ENCODE data around the gene PTK6. TPM values are rescaled to one million over a fixed set of nuclear protein-coding genes. Genes with fewer than 3 reads are reported as not detected.

Gene PTK6
- total RNA-seq, 1 donor from 2014 or later = 4.2 TPM

GRCh38 chr20:63499338-63499969 lies 37.7 kb downstream of the PTK6 start:
- DNase-seq = no peak
- no peaks in the 10 kb centered on the region for H3K36me3 ChIP-seq
- H3K27ac ChIP-seq = no peak overlapping the region
- H3K4me1 ChIP-seq = peaks cover 22% of the 10 kb centered on the region
- TF ChIP-seq, protein P1, sequence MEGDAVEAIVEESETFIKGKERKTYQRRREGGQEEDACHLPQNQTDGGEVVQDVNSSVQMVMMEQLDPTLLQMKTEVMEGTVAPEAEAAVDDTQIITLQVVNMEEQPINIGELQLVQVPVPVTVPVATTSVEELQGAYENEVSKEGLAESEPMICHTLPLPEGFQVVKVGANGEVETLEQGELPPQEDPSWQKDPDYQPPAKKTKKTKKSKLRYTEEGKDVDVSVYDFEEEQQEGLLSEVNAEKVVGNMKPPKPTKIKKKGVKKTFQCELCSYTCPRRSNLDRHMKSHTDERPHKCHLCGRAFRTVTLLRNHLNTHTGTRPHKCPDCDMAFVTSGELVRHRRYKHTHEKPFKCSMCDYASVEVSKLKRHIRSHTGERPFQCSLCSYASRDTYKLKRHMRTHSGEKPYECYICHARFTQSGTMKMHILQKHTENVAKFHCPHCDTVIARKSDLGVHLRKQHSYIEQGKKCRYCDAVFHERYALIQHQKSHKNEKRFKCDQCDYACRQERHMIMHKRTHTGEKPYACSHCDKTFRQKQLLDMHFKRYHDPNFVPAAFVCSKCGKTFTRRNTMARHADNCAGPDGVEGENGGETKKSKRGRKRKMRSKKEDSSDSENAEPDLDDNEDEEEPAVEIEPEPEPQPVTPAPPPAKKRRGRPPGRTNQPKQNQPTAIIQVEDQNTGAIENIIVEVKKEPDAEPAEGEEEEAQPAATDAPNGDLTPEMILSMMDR (IDR thresholded peaks at IDR 0.05) = no peak
- peak overlapping the region; percentile 40 for H3K4me3 ChIP-seq
- intact Hi-C loops (cut with DNase I) = no loop called here
- peaks cover 74% of the 10 kb centered on the region for H3K27me3 ChIP-seq (ENCODE audit: low read depth)
- peaks cover 2% of the 10 kb centered on the region for H3K9me3 ChIP-seq
- no peak for ATAC-seq

- no peak within 1 kb of the TSS for H3K27ac ChIP-seq
Measured at GRCh38 chr20:63498960-63499337, 38.2 kb downstream of the PTK6 start, which contains the start of gene EEF1A2. Gene EEF1A2, minus strand, starts transcription at chr20:63499083. Its CDS starts 1,320 bp downstream, at chr20:63497763.

GRCh38 chr20:63497946-63498935 lies 38.9 kb downstream of the PTK6 start:
- no peaks in the 10 kb centered on the region for H3K9me3 ChIP-seq
- no peaks in the 10 kb centered on the region for H3K36me3 ChIP-seq
- TF ChIP-seq, protein P1 (IDR thresholded peaks at IDR 0.05) = no peak
- ATAC-seq = peak; percentile 3 to 34
- peaks cover 72% of the 10 kb centered on the region for H3K27me3 ChIP-seq (ENCODE audit: low read depth)
- H3K27ac ChIP-seq = no peak overlapping the region
- DNase-seq = no peak
- no peak overlapping the region for H3K4me3 ChIP-seq
- intact Hi-C loops (cut with DNase I) = no loop called here
- peaks cover 22% of the 10 kb centered on the region for H3K4me1 ChIP-seq

More at GRCh38 chr20:63498960-63499337, 38.2 kb downstream of the PTK6 start, which contains the start of gene EEF1A2:
- TF ChIP-seq, protein P1 (IDR thresholded peaks at IDR 0.05) = no peak
- ATAC-seq (no peak), DNase-seq (no peak)
- intact Hi-C loops (cut with DNase I) = no loop called here
- H3K27me3 ChIP-seq (ENCODE audit: low read depth) = peaks cover 72% of the 10 kb centered on the region
- peaks cover 22% of the 10 kb centered on the region for H3K4me1 ChIP-seq
- no peaks in the 10 kb centered on the region for H3K36me3 ChIP-seq
- no peaks in the 10 kb centered on the region for H3K9me3 ChIP-seq
- peak within 1 kb of the TSS; percentile 40 for H3K4me3 ChIP-seq

- Histone ChIP-seq H3K27me3 (ENCODE audit: low read depth) (peaks cover 64% of the 10 kb centered on the region), H3K27ac (no peak overlapping the region), H3K36me3 (no peaks in the 10 kb centered on the region), H3K9me3 (no peaks in the 10 kb centered on the region), H3K4me3 (no peak overlapping the region), H3K4me1 (peaks cover 22% of the 10 kb centered on the region)
- ATAC-seq = no peak
- intact Hi-C loops (cut with DNase I) = no loop called here
- no peak for DNase-seq
- TF ChIP-seq, protein P1 (IDR thresholded peaks at IDR 0.05) = no peak
Measured at GRCh38 chr20:63497138-63497945, 39.8 kb downstream of the PTK6 start.

DNA sequence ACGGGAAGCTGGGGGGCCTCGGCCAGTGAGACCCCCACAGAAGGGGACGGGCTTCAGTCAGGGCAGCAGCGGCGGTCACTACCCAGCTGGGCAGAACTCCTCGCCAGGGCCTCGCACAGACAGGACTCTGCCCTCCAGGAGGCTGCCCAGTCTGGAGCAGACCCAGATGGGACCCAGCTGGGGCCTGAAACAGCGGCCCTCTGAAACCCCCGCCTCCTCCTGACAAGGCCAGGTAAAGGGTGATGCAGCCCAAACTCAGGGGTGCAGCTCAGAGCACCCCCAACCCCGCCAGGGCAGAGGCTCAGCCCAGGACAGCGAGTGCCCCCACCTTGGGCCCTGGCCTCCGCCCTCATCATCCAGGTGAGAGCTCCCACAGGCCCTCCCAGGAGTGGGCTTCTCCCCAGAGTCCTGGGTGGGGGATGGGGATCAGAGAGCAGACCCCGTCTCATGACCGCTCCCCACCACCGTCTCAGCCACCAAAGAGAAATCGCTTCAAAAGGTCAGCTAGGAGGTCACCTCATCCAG lies 40.5 kb downstream of the PTK6 start:
- intact Hi-C loops (cut with DNase I) = no loop called here
- no peak overlapping the region for H3K27ac ChIP-seq

More for the DNA sequence above, 40.5 kb downstream of the PTK6 start:
- TF ChIP-seq, protein P1 (IDR thresholded peaks at IDR 0.05) = no peak
- ATAC-seq = peak in 1 of 2 donors; percentile 13
- Histone ChIP-seq H3K27me3 (ENCODE audit: low read depth) (peaks cover 57% of the 10 kb centered on the region), H3K4me3 (peak overlapping the region; percentile 48), H3K4me1 (peaks cover 22% of the 10 kb centered on the region), H3K36me3 (no peaks in the 10 kb centered on the region), H3K9me3 (no peaks in the 10 kb centered on the region)
- no peak for DNase-seq
